NOMO-1 (cell line): ENCODE measurements around the gene GFRA1.

Source experiments
- DNase-seq, 2 experiments: peaks; one replicate each; lab custom pipeline; 2025; ENCODE audit not compliant: unreplicated experiment in 2 of 2; lab: John Stamatoyannopoulos, UW

GFRA1 gene

GRCh38 chr10:116109481-116109880, 163.5 kb downstream of the GFRA1 start:
- no peak for DNase-seq

- no peak for DNase-seq
Observed at GRCh38 chr10:116108095-116108494, 164.9 kb downstream of the GFRA1 start.

GRCh38 chr10:116106611-116107010, 166.4 kb downstream of the GFRA1 start:
- DNase-seq, result no peak

GRCh38 chr10:116105264-116105663, 167.7 kb downstream of the GFRA1 start:
- no peak for DNase-seq

- no peak for DNase-seq
Observed at GRCh38 chr10:116104210-116104932, 168.6 kb downstream of the GFRA1 start.

GRCh38 chr10:116103668-116104067, 169.3 kb downstream of the GFRA1 start:
- no peak for DNase-seq

- DNase-seq, result no peak
Observed at GRCh38 chr10:116101616-116102315, 171.2 kb downstream of the GFRA1 start.

- DNase-seq, result no peak
Observed at GRCh38 chr10:116100984-116101383, 172.0 kb downstream of the GFRA1 start.

- no peak for DNase-seq
Observed at GRCh38 chr10:116099023-116099420, 174.0 kb downstream of the GFRA1 start.

- DNase-seq, result no peak
Observed at GRCh38 chr10:116098411-116099022, 174.5 kb downstream of the GFRA1 start.

GRCh38 chr10:116097239-116097784, 175.7 kb downstream of the GFRA1 start:
- no peak for DNase-seq

GRCh38 chr10:116096526-116096925, 176.5 kb downstream of the GFRA1 start:
- DNase-seq, result no peak

GRCh38 chr10:116094356-116094755, 178.7 kb downstream of the GFRA1 start:
- DNase-seq, result no peak

GRCh38 chr10:116093031-116093430, 180.0 kb downstream of the GFRA1 start:
- no peak for DNase-seq

GRCh38 chr10:116088985-116089384, 184.0 kb downstream of the GFRA1 start:
- DNase-seq, result no peak

- DNase-seq, result no peak
Observed at GRCh38 chr10:116085323-116085722, 187.7 kb downstream of the GFRA1 start.

GRCh38 chr10:116084161-116084560, 188.8 kb downstream of the GFRA1 start:
- DNase-seq, result no peak

GRCh38 chr10:116083226-116083762, 189.7 kb downstream of the GFRA1 start:
- DNase-seq, result no peak

- DNase-seq, result no peak
Observed at GRCh38 chr10:116082762-116083161, 190.2 kb downstream of the GFRA1 start.

GRCh38 chr10:116082206-116082605, 190.8 kb downstream of the GFRA1 start:
- DNase-seq, result no peak

- no peak for DNase-seq
Observed at GRCh38 chr10:116080553-116080952, 192.5 kb downstream of the GFRA1 start.
